K562 (cell line): Measurements from ENCODE around the gene EIF1. TPM values are rescaled to one million over a fixed set of nuclear protein-coding genes. Genes with fewer than 3 reads are reported as not detected.

Experiments
- BDP1 ChIP-seq: IDR thresholded peaks from 3 replicates; pipeline ENCODE4 v1.6.1; 2011; ENCODE audit not compliant: insufficient read length, insufficient read depth
- CHD4 ChIP-seq: fragments of 200-600 bp; sonication (generic); IDR thresholded peaks from 3 replicates; pipeline ENCODE4 v1.6.1; 2012; ENCODE audit warnings: low read depth, mild to moderate bottlenecking, mixed read lengths, low read length, inconsistent platforms; ENCODE audit not compliant: insufficient read depth, insufficient replicate concordance, poor library complexity, severe bottlenecking
- FOXJ2 ChIP-seq: fragments of 200-800 bp; sonication (Bioruptor generic); IDR thresholded peaks from 2 replicates; pipeline ENCODE4 v1.6.1; 2016; ENCODE audit warnings: missing genetic modification characterization, missing compliant biosample characterization
- MYBL2 ChIP-seq, 2 experiments: fragments of 450-650 bp in 1 of 2; sonication (generic) in 1 of 2; formaldehyde crosslinking in 1 of 2; IDR thresholded peaks; 2 replicates each; pipeline versions ENCODE4 v1.6.1 to v1.8.1; 2017 to 2022; ENCODE audit warnings: borderline replicate concordance in 1 of 2, inconsistent platforms in 1 of 2, low read depth in 1 of 2, mild to moderate bottlenecking in 1 of 2, missing genetic modification reagents in 1 of 2, moderate library complexity in 1 of 2
- NCOR1 ChIP-seq: fragments of 450-650 bp; IDR thresholded peaks from 2 replicates; pipeline ENCODE4 v1.6.1; 2016; ENCODE audit warnings: mild to moderate bottlenecking, moderate library complexity
- PHF21A ChIP-seq: fragments of 450-650 bp; IDR thresholded peaks from 2 replicates; pipeline ENCODE4 v1.6.1; 2017; ENCODE audit warnings: low read depth, borderline replicate concordance
- SRF ChIP-seq, 2 experiments: fragments of 250-450, 450-650 bp in 1 of 2; sonication (Bioruptor Pico) in 1 of 2; sonication (generic) in 1 of 2; formaldehyde crosslinking; IDR thresholded peaks; 2 replicates each; pipeline versions ENCODE4 v1.5.0 to v1.5.1; 2020 to 2022; ENCODE audit warnings: mild to moderate bottlenecking in 1 of 2, missing genetic modification reagents in 1 of 2
- TAF15 ChIP-seq: fragments of 200-400 bp; formaldehyde crosslinking; IDR thresholded peaks from 2 replicates; pipeline ENCODE4 v1.6.1; 2017; ENCODE audit warnings: mild to moderate bottlenecking, low read depth, low read length, moderate library complexity
- TAF7 ChIP-seq: fragments of 450-650 bp; IDR thresholded peaks from 2 replicates; pipeline ENCODE4 v1.6.1; 2016; ENCODE audit warnings: missing genetic modification characterization, missing compliant biosample characterization
- TGIF2 ChIP-seq: sonication (generic); formaldehyde crosslinking; IDR thresholded peaks from 2 replicates; pipeline ENCODE4 v1.8.1; 2022; ENCODE audit warnings: mild to moderate bottlenecking, missing genetic modification reagents, moderate library complexity
- WHSC1 ChIP-seq: IDR thresholded peaks from one replicate; pipeline ENCODE4 v1.6.1; 2012; ENCODE audit warnings: low read length, control low read depth, inconsistent platforms
- ZNF445 ChIP-seq: fragments of 250-450 bp; sonication (Bioruptor Pico); IDR thresholded peaks from 2 replicates; pipeline ENCODE4 v1.4.0; 2020; ENCODE audit warnings: low read depth, mild to moderate bottlenecking, moderate library complexity
- ZNF583 ChIP-seq: fragments of 250-450 bp; sonication (Bioruptor Pico); IDR thresholded peaks from 2 replicates; pipeline ENCODE4 v1.4.0; 2020
- ZNF76 ChIP-seq: fragments of 250-450 bp; sonication (Bioruptor Pico); IDR thresholded peaks from 2 replicates; pipeline ENCODE4 v1.4.0; 2020; ENCODE audit warnings: mild to moderate bottlenecking, moderate library complexity, borderline replicate concordance
- polyA plus RNA-seq, 8 experiments: library from polyadenylated mRNA; depleted of rRNA in 4 of 8; stranded (reverse) in 5 of 8; unstranded in 3 of 8; fragments of >200 nt; fragmentation: Nextera tagmentation in 2 of 8; fragmentation: Illumina TruSeq in 1 of 8; extraction: Ambion mirVana in 2 of 8; extraction: Trizol in 1 of 8; gene quantifications; 2 replicates each; pipeline versions ENCODE4 v1.2.1 to v1.2.3, GENCODE V29; 2011 to 2014; ENCODE audit warnings: inconsistent platforms in 1 of 8, missing spikeins in 1 of 8
- total RNA-seq, 7 experiments: library from RNA; depleted of rRNA in 6 of 7; stranded (reverse); fragments of >200 nt in 6 of 7; fragmentation: Illumina TruSeq in 2 of 7; extraction: Trizol in 2 of 7; gene quantifications; 2 replicates each; pipeline versions ENCODE4 v1.2.1 to v1.2.3, GENCODE V29; 2011 to 2021; ENCODE audit warnings: low replicate concordance in 1 of 7
- TF ChIP-seq, protein P1 (sequence below): sonication (generic); formaldehyde crosslinking; IDR thresholded peaks from 2 replicates; pipeline ENCODE4 v1.8.0; 2022; ENCODE audit warnings: missing genetic modification reagents, mild to moderate bottlenecking, borderline replicate concordance
- TF ChIP-seq, protein P2 (sequence below): fragments of 250-450 bp; sonication (Bioruptor Pico); IDR thresholded peaks from 2 replicates; pipeline ENCODE4 v1.8.0; 2021; ENCODE audit warnings: borderline replicate concordance, mild to moderate bottlenecking, moderate library complexity; ENCODE audit not compliant: poor library complexity, severe bottlenecking
- TF ChIP-seq, protein P3 (sequence below): fragments of 450-650 bp; IDR thresholded peaks from 2 replicates; pipeline ENCODE4 v1.6.1; 2017; ENCODE audit warnings: antibody characterized with exemption, mild to moderate bottlenecking
- TF ChIP-seq, protein P4 (sequence below): fragments of 250-450 bp; sonication (Bioruptor Pico); IDR thresholded peaks from 2 replicates; pipeline ENCODE4 v1.4.0; 2020; ENCODE audit warnings: mild to moderate bottlenecking, moderate library complexity, borderline replicate concordance
- TF ChIP-seq, protein P5 (sequence below): fragments of 250-450 bp; sonication (Bioruptor Pico); IDR thresholded peaks from 2 replicates; pipeline ENCODE4 v1.8.0; 2022; ENCODE audit warnings: moderate library complexity, mild to moderate bottlenecking, inconsistent platforms

Gene EIF1
- total and polyA plus RNA-seq, 9 of the 15 experiments (the other 6 are each of a cell fraction or from before 2014, with no cell fraction given): 67.0 to 1,204 (median 320) TPM

DNA sequence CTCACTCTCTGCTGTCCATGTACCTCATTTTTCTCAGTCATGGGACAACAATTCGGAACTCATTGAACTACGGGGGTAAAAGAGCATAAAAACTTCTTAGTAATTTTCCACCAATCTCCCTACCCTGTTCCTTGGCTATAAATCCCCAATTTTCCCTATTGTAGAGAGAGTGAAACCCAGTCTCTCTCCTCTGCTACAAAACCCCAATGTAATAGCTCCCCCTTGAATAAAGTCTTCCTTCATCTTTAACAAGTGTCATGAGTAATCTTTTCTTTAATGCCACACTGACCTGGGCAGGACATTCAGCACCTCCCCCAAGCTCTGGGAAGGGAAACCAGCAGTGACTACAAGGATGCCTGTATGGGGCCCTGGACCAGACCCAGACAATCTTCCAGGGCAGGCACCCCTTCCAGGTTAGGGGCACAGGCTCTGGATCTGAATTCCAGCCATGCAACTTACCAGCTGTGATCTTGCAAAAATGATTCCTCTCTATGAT is 10.2 kb upstream of the EIF1 start (continued):
- TF ChIP-seq PHF21A: 0 out of 2 replicates have a peak, but pooled peaks have one; percentile 9
- TF ChIP-seq, protein P1, sequence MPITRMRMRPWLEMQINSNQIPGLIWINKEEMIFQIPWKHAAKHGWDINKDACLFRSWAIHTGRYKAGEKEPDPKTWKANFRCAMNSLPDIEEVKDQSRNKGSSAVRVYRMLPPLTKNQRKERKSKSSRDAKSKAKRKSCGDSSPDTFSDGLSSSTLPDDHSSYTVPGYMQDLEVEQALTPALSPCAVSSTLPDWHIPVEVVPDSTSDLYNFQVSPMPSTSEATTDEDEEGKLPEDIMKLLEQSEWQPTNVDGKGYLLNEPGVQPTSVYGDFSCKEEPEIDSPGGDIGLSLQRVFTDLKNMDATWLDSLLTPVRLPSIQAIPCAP (CRISPR knock-in tag): no peak
- no peak; the same call in 1 of the 2 replicates for TF ChIP-seq TAF7 (tag)
- TF ChIP-seq, protein P2, sequence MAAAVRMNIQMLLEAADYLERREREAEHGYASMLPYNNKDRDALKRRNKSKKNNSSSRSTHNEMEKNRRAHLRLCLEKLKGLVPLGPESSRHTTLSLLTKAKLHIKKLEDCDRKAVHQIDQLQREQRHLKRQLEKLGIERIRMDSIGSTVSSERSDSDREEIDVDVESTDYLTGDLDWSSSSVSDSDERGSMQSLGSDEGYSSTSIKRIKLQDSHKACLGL (CRISPR knock-in tag): no peak
- TF ChIP-seq ZNF583 (CRISPR knock-in tag): no peak
- TF ChIP-seq MYBL2 (IDR thresholded peaks at IDR 0.05; ENCODE audit: low read depth): no peak
- TF ChIP-seq MYBL2 (CRISPR knock-in tag; IDR thresholded peaks at IDR 0.05; ENCODE audit: borderline replicate concordance): no peak
- TF ChIP-seq, protein P3, sequence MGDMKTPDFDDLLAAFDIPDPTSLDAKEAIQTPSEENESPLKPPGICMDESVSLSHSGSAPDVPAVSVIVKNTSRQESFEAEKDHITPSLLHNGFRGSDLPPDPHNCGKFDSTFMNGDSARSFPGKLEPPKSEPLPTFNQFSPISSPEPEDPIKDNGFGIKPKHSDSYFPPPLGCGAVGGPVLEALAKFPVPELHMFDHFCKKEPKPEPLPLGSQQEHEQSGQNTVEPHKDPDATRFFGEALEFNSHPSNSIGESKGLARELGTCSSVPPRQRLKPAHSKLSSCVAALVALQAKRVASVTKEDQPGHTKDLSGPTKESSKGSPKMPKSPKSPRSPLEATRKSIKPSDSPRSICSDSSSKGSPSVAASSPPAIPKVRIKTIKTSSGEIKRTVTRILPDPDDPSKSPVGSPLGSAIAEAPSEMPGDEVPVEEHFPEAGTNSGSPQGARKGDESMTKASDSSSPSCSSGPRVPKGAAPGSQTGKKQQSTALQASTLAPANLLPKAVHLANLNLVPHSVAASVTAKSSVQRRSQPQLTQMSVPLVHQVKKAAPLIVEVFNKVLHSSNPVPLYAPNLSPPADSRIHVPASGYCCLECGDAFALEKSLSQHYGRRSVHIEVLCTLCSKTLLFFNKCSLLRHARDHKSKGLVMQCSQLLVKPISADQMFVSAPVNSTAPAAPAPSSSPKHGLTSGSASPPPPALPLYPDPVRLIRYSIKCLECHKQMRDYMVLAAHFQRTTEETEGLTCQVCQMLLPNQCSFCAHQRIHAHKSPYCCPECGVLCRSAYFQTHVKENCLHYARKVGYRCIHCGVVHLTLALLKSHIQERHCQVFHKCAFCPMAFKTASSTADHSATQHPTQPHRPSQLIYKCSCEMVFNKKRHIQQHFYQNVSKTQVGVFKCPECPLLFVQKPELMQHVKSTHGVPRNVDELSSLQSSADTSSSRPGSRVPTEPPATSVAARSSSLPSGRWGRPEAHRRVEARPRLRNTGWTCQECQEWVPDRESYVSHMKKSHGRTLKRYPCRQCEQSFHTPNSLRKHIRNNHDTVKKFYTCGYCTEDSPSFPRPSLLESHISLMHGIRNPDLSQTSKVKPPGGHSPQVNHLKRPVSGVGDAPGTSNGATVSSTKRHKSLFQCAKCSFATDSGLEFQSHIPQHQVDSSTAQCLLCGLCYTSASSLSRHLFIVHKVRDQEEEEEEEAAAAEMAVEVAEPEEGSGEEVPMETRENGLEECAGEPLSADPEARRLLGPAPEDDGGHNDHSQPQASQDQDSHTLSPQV: peak; percentile 64
- TF ChIP-seq ZNF445 (CRISPR knock-in tag): peak; percentile 98
- TF ChIP-seq CHD4: no peak
- peak; percentile 40 to 95; a peak in 3 of 4 replicates for TF ChIP-seq SRF (CRISPR knock-in tag; IDR thresholded peaks at IDR 0.05)
- 0 out of 2 replicates have a peak, but pooled peaks have one; percentile 28 for TF ChIP-seq ZNF76 (CRISPR knock-in tag)
- TF ChIP-seq NCOR1: peak; percentile 90
- TF ChIP-seq TGIF2: no peak
- TF ChIP-seq TAF15: no peak
- TF ChIP-seq, protein P4, sequence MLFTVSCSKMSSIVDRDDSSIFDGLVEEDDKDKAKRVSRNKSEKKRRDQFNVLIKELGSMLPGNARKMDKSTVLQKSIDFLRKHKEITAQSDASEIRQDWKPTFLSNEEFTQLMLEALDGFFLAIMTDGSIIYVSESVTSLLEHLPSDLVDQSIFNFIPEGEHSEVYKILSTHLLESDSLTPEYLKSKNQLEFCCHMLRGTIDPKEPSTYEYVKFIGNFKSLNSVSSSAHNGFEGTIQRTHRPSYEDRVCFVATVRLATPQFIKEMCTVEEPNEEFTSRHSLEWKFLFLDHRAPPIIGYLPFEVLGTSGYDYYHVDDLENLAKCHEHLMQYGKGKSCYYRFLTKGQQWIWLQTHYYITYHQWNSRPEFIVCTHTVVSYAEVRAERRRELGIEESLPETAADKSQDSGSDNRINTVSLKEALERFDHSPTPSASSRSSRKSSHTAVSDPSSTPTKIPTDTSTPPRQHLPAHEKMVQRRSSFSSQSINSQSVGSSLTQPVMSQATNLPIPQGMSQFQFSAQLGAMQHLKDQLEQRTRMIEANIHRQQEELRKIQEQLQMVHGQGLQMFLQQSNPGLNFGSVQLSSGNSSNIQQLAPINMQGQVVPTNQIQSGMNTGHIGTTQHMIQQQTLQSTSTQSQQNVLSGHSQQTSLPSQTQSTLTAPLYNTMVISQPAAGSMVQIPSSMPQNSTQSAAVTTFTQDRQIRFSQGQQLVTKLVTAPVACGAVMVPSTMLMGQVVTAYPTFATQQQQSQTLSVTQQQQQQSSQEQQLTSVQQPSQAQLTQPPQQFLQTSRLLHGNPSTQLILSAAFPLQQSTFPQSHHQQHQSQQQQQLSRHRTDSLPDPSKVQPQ (CRISPR knock-in tag): no peak
- no peak for TF ChIP-seq WHSC1
- no peak for TF ChIP-seq FOXJ2 (tag)
- TF ChIP-seq, protein P5, sequence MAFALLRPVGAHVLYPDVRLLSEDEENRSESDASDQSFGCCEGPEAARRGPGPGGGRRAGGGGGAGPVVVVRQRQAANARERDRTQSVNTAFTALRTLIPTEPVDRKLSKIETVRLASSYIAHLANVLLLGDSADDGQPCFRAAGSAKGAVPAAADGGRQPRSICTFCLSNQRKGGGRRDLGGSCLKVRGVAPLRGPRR (CRISPR knock-in tag): no peak
- TF ChIP-seq BDP1: no peak
